Measurements from ENCODE around the gene PTPRN2. TPM values are rescaled to one million over a fixed set of nuclear protein-coding genes. Genes with fewer than 3 reads are reported as not detected.

The PTPRN2 gene
- total and polyA plus RNA-seq, 9 of the 15 experiments (the other 6 are each of a cell fraction or from before 2014, with no cell fraction given): not detected

DNA sequence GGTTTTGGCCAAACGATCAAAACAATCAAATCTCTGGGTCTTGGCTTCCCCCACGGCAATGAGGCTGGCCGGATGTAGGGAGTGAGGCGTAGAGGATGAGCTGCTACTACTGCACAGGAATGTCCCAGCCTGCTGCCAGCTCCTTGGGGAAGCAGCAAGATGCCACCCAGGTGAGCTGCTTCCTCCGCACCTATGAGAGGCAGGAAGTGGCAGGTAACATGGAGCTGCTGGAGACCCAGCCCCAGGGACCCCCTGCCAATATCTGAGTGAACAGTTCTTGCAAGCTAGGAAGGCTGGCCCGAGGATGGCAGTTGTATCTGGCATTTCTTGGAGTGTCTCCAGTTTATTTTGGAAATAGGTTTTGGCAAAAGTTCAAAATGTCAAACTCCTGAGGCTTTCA is 837.3 kb downstream of the PTPRN2 start:
- WGBS (ENCODE audit: insufficient coverage, low coverage, missing lambda C conversion rate): 21% methylated on average over 6 of the region's 6 CpGs
- DNase-seq (ENCODE audit: extremely low read depth in 1 of 4, low spot score in 3 of 4): no peak

More for the DNA sequence above, 837.3 kb downstream of the PTPRN2 start:
- H3K27me3 ChIP-seq (ENCODE audit: control insufficient read depth in 2 of 2, insufficient read depth in 2 of 2, low read length in 2 of 2): peaks cover 39 to 62% of the 10 kb centered on the region in 2 experiments; a peak in 4 of 5 replicates
- H3K9ac ChIP-seq (ENCODE audit: insufficient read depth in 1 of 2, low read depth in 2 of 2, low read length in 2 of 2): no peak overlapping the region
- no TSS peak for BruUV-seq (replicated peaks)
- CTCF ChIA-PET (ENCODE audit: low intra/inter-chr PET ratio): no interaction called here
- intact Hi-C loops (cut with micrococcal nuclease): no loop called here
- peaks cover 3% of the 10 kb centered on the region for H3K9me1 ChIP-seq (ENCODE audit: control insufficient read depth, insufficient read depth, low read length)
- H3K36me3 ChIP-seq (ENCODE audit: control insufficient read depth, insufficient read depth, low read length): no peaks in the 10 kb centered on the region
- H4K20me1 ChIP-seq (replicated peaks; ENCODE audit: control insufficient read depth, insufficient read depth, low read length): peaks cover 10% of the 10 kb centered on the region
- FAIRE-seq: no peak
- in situ Hi-C loops (cut with MboI): no loop called here
- ATAC-seq: no peak
- no peaks in the 10 kb centered on the region for H3K9me3 ChIP-seq (replicated peaks; ENCODE audit: control insufficient read depth, insufficient read depth, low read depth, low read length)
- POLR2A ChIA-PET: interaction anchor here (0.6 kb wide), 1 partner anchor 12 kb away, joined by 3 read pairs; no protein-coding TSS in a partner anchor
- H3K79me2 ChIP-seq (ENCODE audit: control insufficient read depth, insufficient read depth, low read length): no peaks in the 10 kb centered on the region
- TF ChIP-seq DPF2 (IDR thresholded peaks at IDR 0.05) (no peak), FOXJ3 (CRISPR knock-in tag; IDR thresholded peaks at IDR 0.05) (no peak), RNF2 (IDR thresholded peaks at IDR 0.05) (no peak), ZSCAN32 (CRISPR knock-in tag; IDR thresholded peaks at IDR 0.05) (no peak), RAD21 (CRISPR knock-in tag; conservative IDR thresholded peaks at IDR 0.05 in 1 of 2, IDR thresholded peaks at IDR 0.05 in 1 of 2) (no peak), ZKSCAN8 (CRISPR knock-in tag; IDR thresholded peaks at IDR 0.05) (no peak), SNIP1 (IDR thresholded peaks at IDR 0.05; ENCODE audit: low read depth) (no peak), TBP (optimal IDR thresholded peaks at IDR 0.05; ENCODE audit: low read depth, low read length) (no peak), TCFL5 (CRISPR knock-in tag; conservative IDR thresholded peaks at IDR 0.05) (no peak), MAZ (CRISPR knock-in tag; conservative IDR thresholded peaks at IDR 0.05 in 1 of 2, IDR thresholded peaks at IDR 0.05 in 1 of 2) (no peak), NONO (IDR thresholded peaks at IDR 0.05; ENCODE audit: low read depth in 2 of 2, low read length in 1 of 2) (no peak), POLR2H (tag; IDR thresholded peaks at IDR 0.05; ENCODE audit: low read depth) (no peak)
- TF ChIP-seq, protein P1, sequence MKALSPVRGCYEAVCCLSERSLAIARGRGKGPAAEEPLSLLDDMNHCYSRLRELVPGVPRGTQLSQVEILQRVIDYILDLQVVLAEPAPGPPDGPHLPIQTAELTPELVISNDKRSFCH (CRISPR knock-in tag; IDR thresholded peaks at IDR 0.05): no peak
- TF ChIP-seq, protein P1 (tag; IDR thresholded peaks at IDR 0.05): no peak
- no peak overlapping the region for H3K4me3 ChIP-seq
- no peak overlapping the region for H2AFZ ChIP-seq (ENCODE audit: low read depth, low read length)
- H3K4me1 ChIP-seq (replicated peaks in 1 of 2; ENCODE audit: control insufficient read depth in 2 of 2, insufficient read depth in 2 of 2, low read length in 2 of 2): peaks cover 0 to 10% of the 10 kb centered on the region in 2 experiments; a peak in 2 of 5 replicates
- H3K4me2 ChIP-seq (ENCODE audit: insufficient read depth, low read length): no peak overlapping the region
- H3K27ac ChIP-seq (ENCODE audit: extremely low read depth, low read depth, low read length): no peak overlapping the region
